Cardiac muscle cell (in vitro differentiated cells and primary cell): Measurements from ENCODE around the gene PTH1R. TPM values are rescaled to one million over a fixed set of nuclear protein-coding genes. Genes with fewer than 3 reads are reported as not detected.

Experiments
- DNase-seq, 2 donors: peaks; one replicate each; pipeline versions ENCODE4 v3.0.0 to v3.0.0-alpha.2; 2010 to 2017; ENCODE audit warnings: low read depth in 1 of 2, low spot score in 1 of 2
- H3K27ac ChIP-seq: fragments of 200-600 bp; sonication (generic); 2 replicates; pipeline ENCODE4 v1.5.1; 2016
- H3K27me3 ChIP-seq: fragments of 200-600 bp; sonication (generic); 2 replicates; pipeline ENCODE4 v1.6.0; 2016; ENCODE audit warnings: control low read depth
- H3K36me3 ChIP-seq: fragments of 200-600 bp; sonication (generic); 2 replicates; pipeline ENCODE4 v1.5.1; 2016; ENCODE audit warnings: control low read depth
- H3K4me1 ChIP-seq: fragments of 200-600 bp; sonication (generic); 2 replicates; pipeline ENCODE4 v1.8.1; 2017; ENCODE audit warnings: low read depth, mild to moderate bottlenecking, mixed run types
- H3K4me3 ChIP-seq: fragments of 200-600 bp; sonication (generic); 2 replicates; pipeline ENCODE4 v1.5.1; 2016; ENCODE audit warnings: mild to moderate bottlenecking
- H3K9me3 ChIP-seq: fragments of 200-600 bp; sonication (generic); 2 replicates; pipeline ENCODE4 v1.5.1; 2017; ENCODE audit warnings: low read depth, mild to moderate bottlenecking, control low read depth
- CTCF ChIP-seq: IDR thresholded peaks from 2 replicates; pipeline ENCODE4 v1.5.1; 2012; ENCODE audit warnings: low read depth, mild to moderate bottlenecking, low read length
- polyA plus RNA-seq: library from polyadenylated mRNA; unstranded; fragments of >200 nt; fragmentation: Nextera tagmentation; extraction: Ambion mirVana; gene quantifications from 2 replicates; pipeline ENCODE4 v1.2.1, GENCODE V29; 2016
- total RNA-seq: library from RNA; depleted of rRNA; stranded (reverse); fragments of >200 nt; gene quantifications from 2 replicates; pipeline ENCODE4 v1.2.3, GENCODE V29; 2016

Gene PTH1R
- total and polyA plus RNA-seq, 2 experiments from 2014 or later = 112 to 121 TPM

- Histone ChIP-seq H3K36me3 (peaks cover 5% of the 10 kb centered on the region), H3K27ac (peak overlapping the region; percentile 40), H3K9me3 (no peaks in the 10 kb centered on the region), H3K4me3 (no peak overlapping the region), H3K4me1 (peaks cover 20% of the 10 kb centered on the region), H3K27me3 (no peaks in the 10 kb centered on the region)
- peak; percentile 64 to 84 for DNase-seq
- no peak for TF ChIP-seq CTCF
Observed at GRCh38 chr3:46913644-46914043, 36.1 kb downstream of the PTH1R start.

DNA sequence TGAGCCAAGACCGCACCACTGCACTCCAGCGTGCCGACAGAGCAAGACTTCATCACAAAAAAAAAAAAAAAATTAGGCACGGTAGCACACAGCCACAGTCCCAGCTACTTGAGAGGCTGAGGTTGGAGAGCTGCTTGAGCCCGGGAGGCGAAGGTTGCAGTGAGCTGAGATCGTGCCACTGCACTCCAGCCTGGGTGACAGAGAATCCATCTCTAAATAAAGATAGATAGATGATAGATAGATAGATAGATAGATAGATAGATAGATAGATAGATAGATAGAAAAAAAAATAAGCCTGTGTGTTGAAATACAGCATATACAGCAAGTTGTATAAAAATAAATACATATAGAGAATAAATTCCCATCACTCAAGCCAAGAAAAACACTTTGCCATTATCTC, 37.3 kb downstream of the PTH1R start:
- no peak for TF ChIP-seq CTCF
- Histone ChIP-seq H3K36me3 (peaks cover 5% of the 10 kb centered on the region), H3K27ac (no peak overlapping the region), H3K9me3 (no peaks in the 10 kb centered on the region), H3K4me1 (peaks cover 20% of the 10 kb centered on the region), H3K4me3 (no peak overlapping the region), H3K27me3 (no peaks in the 10 kb centered on the region)
- no peak for DNase-seq

DNA sequence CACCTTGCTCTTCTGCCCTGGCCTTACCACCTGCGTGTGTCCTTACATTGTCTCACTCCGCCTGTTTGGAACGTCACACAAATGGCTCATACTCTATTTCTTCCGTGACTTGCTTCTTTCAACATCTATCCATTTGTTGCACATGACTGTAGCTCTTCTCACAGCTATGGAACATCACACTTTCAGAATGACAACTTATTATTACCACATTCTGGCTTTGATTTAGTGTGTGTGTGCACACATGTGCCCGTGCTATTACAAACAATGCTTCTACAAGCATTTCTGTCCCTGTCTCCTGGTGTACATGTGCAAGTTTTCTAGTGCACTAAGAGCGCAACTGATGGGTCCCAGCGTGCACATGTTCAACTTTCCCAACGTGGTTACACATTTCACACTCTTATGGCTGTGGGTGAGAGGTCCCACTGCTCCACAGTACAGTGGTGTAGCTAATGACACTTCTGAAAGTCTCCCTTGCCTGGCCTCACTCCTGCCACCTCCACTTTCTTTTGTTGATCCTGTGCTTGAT, 37.8 kb downstream of the PTH1R start:
- Histone ChIP-seq H3K27ac (no peak overlapping the region), H3K36me3 (peaks cover 8% of the 10 kb centered on the region), H3K27me3 (no peaks in the 10 kb centered on the region), H3K9me3 (no peaks in the 10 kb centered on the region), H3K4me1 (peaks cover 20% of the 10 kb centered on the region), H3K4me3 (no peak overlapping the region)
- no peak for DNase-seq
- no peak for TF ChIP-seq CTCF

GRCh38 chr3:46916278-46916677, 38.8 kb downstream of the PTH1R start:
- Histone ChIP-seq H3K4me3 (no peak overlapping the region), H3K36me3 (peaks cover 17% of the 10 kb centered on the region), H3K4me1 (peaks cover 20% of the 10 kb centered on the region), H3K9me3 (no peaks in the 10 kb centered on the region), H3K27ac (no peak overlapping the region), H3K27me3 (no peaks in the 10 kb centered on the region)
- no peak for TF ChIP-seq CTCF
- DNase-seq = no peak

DNA sequence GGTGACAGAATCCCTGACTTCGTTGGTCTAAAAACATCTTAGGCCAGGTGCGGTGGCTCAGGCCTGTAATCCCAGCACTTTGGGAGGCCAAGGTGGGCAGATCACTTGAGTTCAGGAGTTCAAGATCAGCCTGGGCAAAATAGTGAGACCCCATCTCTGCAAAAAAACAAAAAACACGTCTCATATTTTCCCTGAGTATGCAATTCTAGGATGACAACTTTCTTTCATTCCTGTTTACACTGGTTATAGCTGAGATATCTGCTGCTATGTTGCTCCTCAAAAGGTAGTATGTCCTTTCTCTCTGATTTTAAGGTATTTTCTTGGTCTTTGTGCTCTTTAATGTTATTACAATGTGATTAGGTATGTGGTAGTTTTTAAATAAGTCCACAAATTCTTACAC, 39.3 kb downstream of the PTH1R start:
- H3K27me3 ChIP-seq = no peaks in the 10 kb centered on the region
- DNase-seq = no peak
- H3K9me3 ChIP-seq = no peaks in the 10 kb centered on the region
- no peak overlapping the region for H3K27ac ChIP-seq
- H3K4me3 ChIP-seq = no peak overlapping the region
- TF ChIP-seq CTCF = no peak
- H3K36me3 ChIP-seq = peaks cover 22% of the 10 kb centered on the region
- peaks cover 20% of the 10 kb centered on the region for H3K4me1 ChIP-seq

GRCh38 chr3:46917257-46917656, 39.7 kb downstream of the PTH1R start:
- Histone ChIP-seq H3K9me3 (no peaks in the 10 kb centered on the region), H3K27ac (no peak overlapping the region), H3K4me3 (no peak overlapping the region), H3K4me1 (peaks cover 20% of the 10 kb centered on the region), H3K36me3 (peaks cover 23% of the 10 kb centered on the region), H3K27me3 (no peaks in the 10 kb centered on the region)
- no peak for TF ChIP-seq CTCF
- no peak for DNase-seq
